Measurements from ENCODE around the gene DTX1. TPM values are rescaled to one million over a fixed set of nuclear protein-coding genes. Genes with fewer than 3 reads are reported as not detected.

The DTX1 gene
- total RNA-seq, 1 donor from 2014 or later = 16.2 TPM

- DNase-seq = no peak
These were observed 743 bp upstream of the DTX1 start for GRCh38 chr12:113055594-113056380.

GRCh38 chr12:113056381-113056630, 224 bp upstream of the DTX1 start:
- DNase-seq = no peak

- no peak for DNase-seq
These were observed 1.3 kb downstream of the DTX1 start for GRCh38 chr12:113057565-113058485.

- no peak for DNase-seq
These were observed 2.0 kb downstream of the DTX1 start for GRCh38 chr12:113058553-113058952.

GRCh38 chr12:113059071-113059595, 2.6 kb downstream of the DTX1 start:
- DNase-seq = no peak

GRCh38 chr12:113060336-113060960, 3.9 kb downstream of the DTX1 start:
- no peak for DNase-seq

- DNase-seq = no peak
These were observed 4.6 kb downstream of the DTX1 start for GRCh38 chr12:113061061-113061694.

- no peak for DNase-seq
These were observed 6.2 kb downstream of the DTX1 start for GRCh38 chr12:113062502-113063395.

- DNase-seq = no peak
These were observed 7.1 kb downstream of the DTX1 start for GRCh38 chr12:113063396-113064350.

GRCh38 chr12:113064395-113065125, 8.0 kb downstream of the DTX1 start:
- DNase-seq = no peak

- DNase-seq = no peak
These were observed 8.8 kb downstream of the DTX1 start for GRCh38 chr12:113065126-113066007.

GRCh38 chr12:113066813-113067400, 10.4 kb downstream of the DTX1 start:
- DNase-seq = peak; percentile 29

GRCh38 chr12:113067987-113068935, 11.7 kb downstream of the DTX1 start:
- no peak for DNase-seq

GRCh38 chr12:113069149-113069548, 12.6 kb downstream of the DTX1 start:
- no peak for DNase-seq

- no peak for DNase-seq
These were observed 13.2 kb downstream of the DTX1 start for GRCh38 chr12:113069751-113070116.

- DNase-seq = no peak
These were observed 13.8 kb downstream of the DTX1 start for GRCh38 chr12:113070117-113070906.
